Stimulated activated CD4-positive, alpha-beta T cell treated with anti-CD3 and anti-CD28 coated beads, Interleukin-15, amount 100 ng/mL, for 1 hour (primary cell): Measurements from ENCODE around the gene TIMP2.
A peak's percentile ranks its signal among the peaks of the same experiment; 100 is the strongest.

Experiments used
- DNase-seq, 2 donors: peaks; one replicate each; pipeline ENCODE4 v3.0.0-alpha.2; 2020; ENCODE audit warnings: low read depth in 1 of 2, low spot score in 1 of 2

The TIMP2 gene

GRCh38 chr17:78839762-78840529 lies 85.2 kb downstream of the TIMP2 start:
- peak in 1 of 2 donors; percentile 37 for DNase-seq

GRCh38 chr17:78839235-78839761 lies 85.9 kb downstream of the TIMP2 start:
- no peak for DNase-seq

GRCh38 chr17:78838574-78839005 lies 86.6 kb downstream of the TIMP2 start:
- no peak for DNase-seq

- no peak for DNase-seq
Measured at GRCh38 chr17:78836420-78837021, 88.7 kb downstream of the TIMP2 start.

GRCh38 chr17:78834571-78834970 lies 90.6 kb downstream of the TIMP2 start:
- DNase-seq, result no peak

GRCh38 chr17:78832541-78832810 lies 92.7 kb downstream of the TIMP2 start:
- DNase-seq, result no peak

- no peak for DNase-seq
Measured at GRCh38 chr17:78831688-78832540, 93.3 kb downstream of the TIMP2 start.

GRCh38 chr17:78829477-78829876 lies 95.7 kb downstream of the TIMP2 start:
- DNase-seq, result no peak

- no peak for DNase-seq
Measured at GRCh38 chr17:78828470-78829185, 96.6 kb downstream of the TIMP2 start.

- no peak for DNase-seq
Measured at GRCh38 chr17:78826836-78827509, 98.2 kb downstream of the TIMP2 start.

GRCh38 chr17:78826421-78826820 lies 98.8 kb downstream of the TIMP2 start:
- no peak for DNase-seq

GRCh38 chr17:78825696-78826095 lies 99.5 kb downstream of the TIMP2 start:
- DNase-seq, result no peak

GRCh38 chr17:78824240-78824639 lies 100.9 kb downstream of the TIMP2 start:
- DNase-seq, result no peak

- no peak for DNase-seq
Measured at GRCh38 chr17:78823282-78824046, 101.7 kb downstream of the TIMP2 start.

- no peak for DNase-seq
Measured at GRCh38 chr17:78822552-78822951, 102.6 kb downstream of the TIMP2 start.

GRCh38 chr17:78821961-78822360 lies 103.2 kb downstream of the TIMP2 start:
- no peak for DNase-seq

GRCh38 chr17:78820841-78821240 lies 104.3 kb downstream of the TIMP2 start:
- no peak for DNase-seq

GRCh38 chr17:78819806-78820792 lies 105.1 kb downstream of the TIMP2 start:
- DNase-seq, result no peak

- DNase-seq, result no peak
Measured at GRCh38 chr17:78819402-78819801, 105.8 kb downstream of the TIMP2 start.
